ENCODE measurements around the gene VPS33A. TPM values are rescaled to one million over a fixed set of nuclear protein-coding genes. Genes with fewer than 3 reads are reported as not detected.

The VPS33A gene
- total and polyA plus RNA-seq, 2 of the 13 experiments (the other 11 are each of a cell fraction or from before 2014, with no cell fraction given) = 11.0 to 43.6 TPM

GRCh38 chr12:122228092-122228491 lies 38.2 kb downstream of the VPS33A start (continued):
- no peak for TF ChIP-seq ZNF335 (CRISPR knock-in tag; IDR thresholded peaks at IDR 0.05)
- TF ChIP-seq KLF6 (CRISPR knock-in tag; IDR thresholded peaks at IDR 0.05) = no peak
- TF ChIP-seq NAIF1 (CRISPR knock-in tag; IDR thresholded peaks at IDR 0.05; ENCODE audit: borderline replicate concordance) = no peak

- Histone ChIP-seq H3K79me2 (ENCODE audit: insufficient read depth, low read length) (peaks cover 27% of the 10 kb centered on the region), H3K27me3 (ENCODE audit: control insufficient read depth in 1 of 2, insufficient read depth in 2 of 2, low read length in 2 of 2) (no peaks in the 10 kb centered on the region; a peak in 1 of 5 replicates), H3K9me3 (ENCODE audit: low read length) (no peaks in the 10 kb centered on the region), H3K4me2 (ENCODE audit: low read depth, low read length) (no peak overlapping the region), H3K27ac (ENCODE audit: extremely low read length, insufficient read depth, low read length) (no peak overlapping the region), H3K4me3 (replicated peaks in 1 of 3; ENCODE audit: insufficient read depth in 1 of 3, low read depth in 2 of 3, low read length in 3 of 3) (no peak overlapping the region), H2AFZ (ENCODE audit: low read length) (no peak overlapping the region), H3K4me1 (ENCODE audit: insufficient read depth, low read length) (peaks cover 25% of the 10 kb centered on the region), H4K20me1 (ENCODE audit: insufficient read depth, low read length) (peaks cover 15% of the 10 kb centered on the region; the same call in 1 of the 2 replicates), H3K9ac (ENCODE audit: insufficient read depth, low read depth, low read length) (no peak overlapping the region), H3K36me3 (replicated peaks in 1 of 2; ENCODE audit: control insufficient read depth in 1 of 2, insufficient read depth in 2 of 2, low read length in 2 of 2) (peaks cover 3 to 23% of the 10 kb centered on the region in 2 experiments; a peak in 4 of 5 replicates)
- in situ Hi-C loops (cut with HindIII; ENCODE audit: extremely low pct_ligation_motif_present, low pct_unique_long_range_greater_than_20kb) (no loop called here), intact Hi-C loops (cut with micrococcal nuclease; ENCODE audit: unreplicated experiment) (no loop called here)
- no peak for DNase-seq (ENCODE audit: low spot score)
- TF ChIP-seq GRHL1 (CRISPR knock-in tag; conservative IDR thresholded peaks at IDR 0.05) (no peak), CHCHD3 (CRISPR knock-in tag; IDR thresholded peaks at IDR 0.05) (no peak), ZNF333 (CRISPR knock-in tag; IDR thresholded peaks at IDR 0.05; ENCODE audit: borderline replicate concordance) (no peak), ZNF367 (CRISPR knock-in tag; IDR thresholded peaks at IDR 0.05; ENCODE audit: borderline replicate concordance) (no peak), ZNF709 (CRISPR knock-in tag; IDR thresholded peaks at IDR 0.05) (no peak), GATAD1 (CRISPR knock-in tag; IDR thresholded peaks at IDR 0.05) (no peak), RAD51 (IDR thresholded peaks at IDR 0.05; ENCODE audit: borderline replicate concordance) (no peak), MTA1 (CRISPR knock-in tag; IDR thresholded peaks at IDR 0.05; ENCODE audit: borderline replicate concordance) (no peak), SATB2 (CRISPR knock-in tag; IDR thresholded peaks at IDR 0.05) (no peak), AHR (CRISPR knock-in tag; IDR thresholded peaks at IDR 0.05) (no peak), DPF2 (CRISPR knock-in tag; IDR thresholded peaks at IDR 0.05; ENCODE audit: borderline replicate concordance, low read depth) (no peak), NFYC (CRISPR knock-in tag; IDR thresholded peaks at IDR 0.05) (no peak), ZHX2 (IDR thresholded peaks at IDR 0.05; ENCODE audit: low read depth) (no peak), ZHX2 (CRISPR knock-in tag; IDR thresholded peaks at IDR 0.05; ENCODE audit: borderline replicate concordance) (no peak), HDAC6 (IDR thresholded peaks at IDR 0.05; ENCODE audit: low read depth, low read length) (no peak)
- no peak for ATAC-seq
- ChIA-PET POLR2A (no interaction called here), CTCF (ENCODE audit: low intra/inter-chr PET ratio, low total read pairs) (no interaction called here)
- 99% methylated on average over 15 of the region's 17 CpGs for WGBS (ENCODE audit: low lambda C conversion rate)
- BruUV-seq (replicated peaks) = no TSS peak
- FAIRE-seq = no peak
Observed at GRCh38 chr12:122227341-122227740, 39.0 kb downstream of the VPS33A start.

Measured in HepG2 (cell line).